ENCODE measurements around the gene NR3C2. TPM values are rescaled to one million over a fixed set of nuclear protein-coding genes. Genes with fewer than 3 reads are reported as not detected.

Gene NR3C2
- total and polyA plus RNA-seq, 10 of the 15 experiments (the other 5 are each of a cell fraction or from before 2014, with no cell fraction given) = 0.05 to 0.11 (median 0.08) TPM; not detected in 4

GRCh38 chr4:148120216-148120615 lies 322.0 kb downstream of the NR3C2 start:
- TF ChIP-seq YBX1 (IDR thresholded peaks at IDR 0.05) (no peak), SRF (IDR thresholded peaks at IDR 0.05; ENCODE audit: low read depth in 2 of 2, low read length in 2 of 2) (no peak), SMAD1 (IDR thresholded peaks at IDR 0.05; ENCODE audit: low read depth, partially characterized antibody) (no peak), PBX3 (IDR thresholded peaks at IDR 0.05; ENCODE audit: insufficient replicate concordance, low read depth, low read length) (no peak), SMAD5 (IDR thresholded peaks at IDR 0.05; ENCODE audit: low read depth) (no peak), CUX1 (IDR thresholded peaks at IDR 0.05; ENCODE audit: insufficient replicate concordance, low read depth, low read length) (no peak), FOXM1 (IDR thresholded peaks at IDR 0.05; ENCODE audit: low read depth, low read length) (no peak), STAT3 (IDR thresholded peaks at IDR 0.05; ENCODE audit: low read depth, low read length) (no peak), ZNF207 (IDR thresholded peaks at IDR 0.05; ENCODE audit: borderline replicate concordance) (no peak), TCF12 (IDR thresholded peaks at IDR 0.05; ENCODE audit: low read depth, low read length) (no peak), NFYA (IDR thresholded peaks at IDR 0.05; ENCODE audit: borderline replicate concordance, low read depth, low read length) (no peak), STAT1 (conservative IDR thresholded peaks at IDR 0.05) (no peak)
- POLR2A ChIA-PET = no interaction called here
- H3K79me2 ChIP-seq (ENCODE audit: control insufficient read depth, insufficient read depth, low read length) = no peaks in the 10 kb centered on the region
- H3K27ac ChIP-seq (ENCODE audit: control insufficient read depth, insufficient read depth) = no peak overlapping the region
- H3K4me1 ChIP-seq (ENCODE audit: control insufficient read depth, insufficient read depth, low read length) = no peaks in the 10 kb centered on the region
- no TSS peak for BruUV-seq (replicated peaks)
- no peaks in the 10 kb centered on the region for H3K36me3 ChIP-seq (ENCODE audit: control insufficient read depth in 2 of 2, insufficient read depth in 2 of 2, low read length in 1 of 2)
- H3K27me3 ChIP-seq (replicated peaks in 1 of 2; ENCODE audit: control insufficient read depth in 2 of 2, insufficient read depth in 2 of 2, low read length in 1 of 2) = no peaks in the 10 kb centered on the region
- no peak for DNase-seq (ENCODE audit: low read depth, low spot score)
- no peak overlapping the region for H2AFZ ChIP-seq (ENCODE audit: control insufficient read depth, low read depth, low read length)
- no peaks in the 10 kb centered on the region for H4K20me1 ChIP-seq (ENCODE audit: control insufficient read depth, insufficient read depth)
- H3K9ac ChIP-seq (ENCODE audit: control insufficient read depth, insufficient read depth, low read length) = no peak overlapping the region
- ATAC-seq = no peak
- 39% methylated on average over 3 of the region's 3 CpGs for WGBS (ENCODE audit: insufficient coverage, insufficient replicate concordance, low lambda C conversion rate, missing lambda C conversion rate)
- SMC1A ChIA-PET (ENCODE audit: uncharacterized antibody, unreplicated experiment) = interaction anchor here (0.7 kb wide), 2 partner anchors 75 to 895 kb away, joined by 3 to 4 read pairs; no protein-coding TSS in a partner anchor
- no peak overlapping the region for H3K4me3 ChIP-seq
- in situ Hi-C loops (cut with MboI) = no loop called here
- CTCF ChIA-PET = interaction anchor here (0.7 kb wide), 1 partner anchor 80 kb away, joined by 6 read pairs; no protein-coding TSS in a partner anchor
- intact Hi-C loops (cut with micrococcal nuclease; ENCODE audit: unreplicated experiment) = no loop called here
- no peaks in the 10 kb centered on the region; the same call in 1 of the 3 replicates for H3K9me3 ChIP-seq (replicated peaks; ENCODE audit: control insufficient read depth, insufficient read depth, low read length)
- FAIRE-seq = no peak
- no peak overlapping the region for H3K4me2 ChIP-seq (ENCODE audit: control insufficient read depth, insufficient read depth)
- RAD21 ChIA-PET (ENCODE audit: unreplicated experiment) = no interaction called here
